H7 (cell line): ENCODE data around the gene DDX42. TPM values are rescaled to one million over a fixed set of nuclear protein-coding genes. Genes with fewer than 3 reads are reported as not detected.

ENCODE experiments used
- DNase-seq: peaks from one replicate; pipeline ENCODE4 v3.0.0; 2012
- H3K27me3 ChIP-seq: 2 replicates; pipeline ENCODE4 v1.6.0; 2011; ENCODE audit warnings: mild to moderate bottlenecking, low read length; ENCODE audit not compliant: control insufficient read depth, insufficient read depth
- H3K36me3 ChIP-seq: replicated peaks from 2 replicates; pipeline ENCODE4 v1.5.1; 2011; ENCODE audit warnings: low read length; ENCODE audit not compliant: control insufficient read depth, insufficient read depth
- H3K4me3 ChIP-seq: 2 replicates; pipeline ENCODE4 v1.5.1; 2011; ENCODE audit warnings: low read depth, mild to moderate bottlenecking, control low read depth, low read length, moderate library complexity; ENCODE audit not compliant: insufficient read depth
- total RNA-seq: library from RNA; depleted of rRNA; stranded (reverse); fragments of >200 nt; shearing (Covaris generic); gene quantifications from 2 replicates; pipeline ENCODE4 v1.2.3, GENCODE V29; 2014

The DDX42 gene
- total RNA-seq, 1 experiment from 2014 or later: 34.5 TPM

DNA sequence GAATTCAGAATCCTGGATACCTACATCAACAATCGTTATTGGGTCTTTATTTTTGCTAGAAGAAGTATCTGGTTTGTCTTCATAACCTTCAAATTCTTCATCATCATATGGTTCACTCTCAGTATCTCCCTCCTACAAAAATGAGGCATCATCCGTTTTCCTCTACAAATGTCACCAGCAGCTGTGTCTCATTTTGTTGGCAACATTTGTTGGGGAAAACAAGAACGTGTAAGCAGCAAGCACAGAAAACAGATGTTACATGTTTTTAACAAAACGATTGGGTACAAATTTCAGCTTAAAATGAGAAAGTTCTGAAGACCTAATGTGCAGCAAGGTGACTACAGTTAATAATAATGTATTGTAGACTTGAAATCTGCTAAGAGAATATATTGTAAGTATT lies 9.3 kb upstream of the DDX42 start:
- no peaks in the 10 kb centered on the region for H3K27me3 ChIP-seq
- DNase-seq: no peak
- no peak overlapping the region for H3K4me3 ChIP-seq
- peaks cover 19% of the 10 kb centered on the region for H3K36me3 ChIP-seq

DNA sequence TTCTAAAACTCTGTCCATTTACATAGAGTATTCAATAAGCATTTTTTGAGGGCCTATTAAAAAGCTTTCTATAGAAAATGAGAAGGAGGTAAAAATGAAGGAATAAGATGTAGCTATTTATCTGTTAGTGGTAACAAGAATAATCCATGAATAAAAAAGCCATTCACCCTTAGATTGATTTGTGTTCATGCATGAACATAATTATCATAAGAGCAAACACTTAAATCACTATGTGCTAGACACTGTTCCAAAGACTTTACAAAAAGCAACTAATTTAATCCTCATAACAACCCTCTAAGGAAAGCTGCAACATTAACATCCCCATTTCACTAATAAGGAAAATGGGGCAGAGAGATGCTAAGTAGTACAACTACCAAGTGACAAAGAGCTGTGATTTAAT lies 7.2 kb upstream of the DDX42 start:
- no peak for DNase-seq
- peaks cover 13% of the 10 kb centered on the region for H3K36me3 ChIP-seq
- H3K27me3 ChIP-seq: no peaks in the 10 kb centered on the region
- no peak overlapping the region for H3K4me3 ChIP-seq

DNA sequence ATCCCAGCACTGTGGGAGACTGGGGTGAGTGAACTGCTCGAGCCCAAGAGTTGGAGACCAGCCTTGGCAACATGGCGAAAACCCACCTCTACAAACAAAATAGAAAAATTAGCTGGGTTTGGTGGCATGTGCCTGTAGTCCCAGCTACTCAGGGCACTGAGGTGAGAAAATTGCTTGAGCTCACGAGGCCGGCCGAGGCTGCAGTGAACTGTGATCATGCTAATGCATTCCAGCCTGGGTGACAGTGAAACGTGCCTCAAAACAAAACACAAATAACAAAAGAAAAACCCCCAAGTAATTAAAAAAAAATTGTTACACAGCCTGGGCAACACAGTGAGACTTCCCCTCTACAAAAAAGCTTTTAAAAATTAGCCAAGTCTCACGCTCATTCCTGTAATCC lies 5.5 kb upstream of the DDX42 start:
- peaks cover 6% of the 10 kb centered on the region for H3K36me3 ChIP-seq
- H3K4me3 ChIP-seq: no peak overlapping the region
- H3K27me3 ChIP-seq: no peaks in the 10 kb centered on the region
- no peak for DNase-seq

DNA sequence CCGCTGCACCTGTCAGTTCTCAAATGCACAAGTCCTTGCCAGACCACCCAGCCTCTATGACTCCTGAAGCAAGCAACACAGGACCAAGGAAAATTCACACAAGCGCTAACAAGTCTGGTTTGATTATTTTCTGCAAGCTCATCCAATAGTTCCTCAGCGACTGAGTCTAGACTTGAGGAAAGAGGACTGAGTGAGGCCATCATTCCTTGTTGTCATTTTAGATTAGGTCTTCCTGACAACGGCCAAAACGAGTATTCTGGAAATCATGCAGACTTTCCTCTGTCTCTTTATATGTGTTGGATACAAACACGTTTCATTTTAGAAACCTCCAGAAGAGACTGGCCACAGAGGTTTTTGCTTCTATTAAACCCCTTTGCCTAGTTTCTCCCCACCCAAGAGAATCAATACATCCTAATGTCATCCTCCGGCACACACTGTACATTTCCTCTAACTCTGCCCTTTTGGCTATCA lies 1.1 kb upstream of the DDX42 start:
- DNase-seq: no peak
- H3K27me3 ChIP-seq: no peaks in the 10 kb centered on the region

DNA sequence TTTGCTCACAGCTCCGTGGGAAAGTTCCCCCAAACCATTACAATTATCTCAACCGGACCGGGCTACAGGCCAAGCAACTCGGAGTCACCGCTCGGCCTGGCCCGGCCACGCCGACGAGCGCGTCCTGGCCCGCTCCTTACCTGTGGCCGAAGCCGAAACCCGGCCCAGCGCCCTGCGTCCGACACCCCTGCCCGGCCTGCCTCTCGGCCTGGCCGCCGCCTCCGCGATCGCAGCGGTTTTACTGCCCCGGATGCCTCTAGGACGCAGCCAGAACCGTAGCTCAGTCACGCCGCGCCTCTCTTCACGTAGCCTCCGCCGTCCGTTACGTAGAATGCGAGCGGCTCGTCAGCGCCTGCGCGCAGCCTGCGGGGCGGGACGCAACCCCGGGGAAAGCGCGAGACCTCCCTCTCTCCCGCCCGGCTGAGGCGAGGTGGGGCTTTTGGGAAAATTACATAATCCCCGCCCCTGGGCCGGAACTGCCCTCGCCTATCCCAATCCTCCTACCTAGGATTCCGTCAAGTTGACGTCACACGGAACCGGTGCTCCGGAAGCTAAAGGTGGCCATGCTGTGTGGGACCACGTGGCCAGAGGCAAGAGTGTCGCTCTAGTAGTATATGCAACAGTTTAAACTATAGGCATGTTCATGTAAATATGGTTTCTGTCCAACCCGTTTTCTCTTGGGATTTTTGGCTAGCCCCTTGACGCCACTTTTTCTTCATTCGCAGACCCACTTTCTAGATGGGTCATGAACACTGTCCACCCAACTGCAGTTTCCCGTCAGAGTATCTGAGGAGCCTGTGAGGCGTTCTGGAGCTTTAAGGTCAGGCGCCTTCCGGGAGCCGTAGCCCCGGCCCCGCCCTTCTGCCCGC lies 464 bp upstream of the DDX42 start, which contains the start of gene CCDC47:
Gene CCDC47 (minus strand): TSS at position 326 of the 869 bp plus-strand sequence. CDS start 7,422 bp downstream, outside the sequence.
- peak; percentile 99 for DNase-seq
- H3K27me3 ChIP-seq: no peaks in the 10 kb centered on the region
- H3K36me3 ChIP-seq: peaks cover 5% of the 10 kb centered on the region
- peak within 1 kb of the TSS; percentile 91 for H3K4me3 ChIP-seq

More for the DNA sequence above, 1.1 kb upstream of the DDX42 start:
- peak overlapping the region; percentile 91 for H3K4me3 ChIP-seq
- peaks cover 5% of the 10 kb centered on the region for H3K36me3 ChIP-seq

DNA sequence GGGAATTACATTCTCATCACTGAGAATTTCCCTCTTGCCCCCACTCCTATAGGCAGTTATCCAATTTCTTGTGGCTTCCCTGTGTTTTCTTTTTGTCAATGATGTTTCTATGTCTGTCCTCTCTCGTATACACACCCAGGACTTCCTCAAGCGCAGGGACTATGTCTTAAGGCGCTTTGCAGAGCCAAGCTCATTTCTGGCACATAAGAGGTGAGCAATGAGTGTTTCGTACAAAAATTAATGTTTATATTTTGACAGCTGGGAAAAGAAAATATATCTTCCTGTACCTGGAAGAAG lies 947 bp downstream of the DDX42 start:
- peaks cover 5% of the 10 kb centered on the region for H3K36me3 ChIP-seq
- H3K4me3 ChIP-seq: peak overlapping the region; percentile 87
- no peak for DNase-seq
- H3K27me3 ChIP-seq: no peaks in the 10 kb centered on the region

DNA sequence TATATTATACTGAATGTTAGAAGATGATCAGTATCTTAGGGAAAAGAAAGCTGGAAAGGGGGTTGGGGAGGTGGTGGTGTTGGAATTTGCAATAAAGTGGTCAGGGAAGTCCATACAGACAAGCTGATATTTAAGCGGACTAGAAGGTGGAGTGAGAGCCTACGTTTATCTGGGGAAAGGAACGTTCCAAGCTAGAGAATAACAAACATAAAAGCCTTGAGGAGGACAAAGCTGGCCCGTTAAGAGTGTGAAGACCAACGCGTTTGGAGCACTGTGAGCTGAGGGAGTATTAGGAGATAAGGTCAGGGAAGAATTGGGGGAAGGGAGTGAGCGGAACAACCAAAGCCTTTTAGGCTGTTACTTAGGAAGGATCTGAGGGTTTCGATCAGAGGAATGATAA lies 1.4 kb downstream of the DDX42 start:
- DNase-seq: no peak
- Histone ChIP-seq H3K4me3 (peak overlapping the region; percentile 87), H3K27me3 (no peaks in the 10 kb centered on the region), H3K36me3 (peaks cover 5% of the 10 kb centered on the region)

DNA sequence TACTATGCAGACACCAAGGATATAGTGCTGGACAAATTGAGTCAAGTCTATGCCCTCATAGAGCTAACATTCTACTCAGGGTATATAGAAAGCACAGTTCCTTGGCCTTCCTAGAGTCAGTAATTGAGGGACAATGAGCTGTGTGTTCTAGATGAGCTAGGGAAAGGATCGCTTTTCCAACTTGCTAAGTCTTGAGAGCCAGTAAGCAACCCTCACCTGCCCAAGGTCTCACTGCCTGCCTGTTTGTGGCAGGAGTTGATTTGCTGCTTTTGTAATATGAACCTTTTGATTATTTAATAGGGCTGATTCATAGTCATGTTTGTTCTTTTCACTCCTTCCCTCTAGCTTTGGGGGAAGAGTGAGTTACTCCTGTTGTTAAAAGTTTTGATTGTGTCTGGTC lies 6.5 kb downstream of the DDX42 start:
- DNase-seq: no peak
- no peaks in the 10 kb centered on the region for H3K27me3 ChIP-seq
- no peak overlapping the region for H3K4me3 ChIP-seq
- H3K36me3 ChIP-seq: peaks cover 5% of the 10 kb centered on the region

DNA sequence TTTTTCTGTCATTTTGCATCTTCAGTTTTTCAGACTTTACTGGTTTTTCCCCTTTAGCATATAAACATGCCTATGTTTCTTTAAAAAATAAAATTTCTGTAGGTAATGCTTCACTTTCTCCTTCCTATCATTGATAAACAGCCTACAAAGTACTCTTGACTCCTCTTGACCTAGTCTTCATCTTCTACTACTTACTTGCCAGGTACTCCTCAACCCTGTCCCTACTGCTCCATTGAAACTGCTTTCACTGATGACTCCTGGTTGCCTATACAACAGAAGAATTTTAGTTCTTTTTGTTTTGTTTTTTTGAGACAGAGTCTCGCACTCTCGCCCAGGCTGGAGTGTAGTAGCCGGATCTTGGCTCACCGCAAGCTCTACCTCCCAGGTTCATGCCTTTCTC lies 7.0 kb downstream of the DDX42 start:
- peaks cover 5% of the 10 kb centered on the region for H3K36me3 ChIP-seq
- no peaks in the 10 kb centered on the region for H3K27me3 ChIP-seq
- DNase-seq: no peak
- no peak overlapping the region for H3K4me3 ChIP-seq

DNA sequence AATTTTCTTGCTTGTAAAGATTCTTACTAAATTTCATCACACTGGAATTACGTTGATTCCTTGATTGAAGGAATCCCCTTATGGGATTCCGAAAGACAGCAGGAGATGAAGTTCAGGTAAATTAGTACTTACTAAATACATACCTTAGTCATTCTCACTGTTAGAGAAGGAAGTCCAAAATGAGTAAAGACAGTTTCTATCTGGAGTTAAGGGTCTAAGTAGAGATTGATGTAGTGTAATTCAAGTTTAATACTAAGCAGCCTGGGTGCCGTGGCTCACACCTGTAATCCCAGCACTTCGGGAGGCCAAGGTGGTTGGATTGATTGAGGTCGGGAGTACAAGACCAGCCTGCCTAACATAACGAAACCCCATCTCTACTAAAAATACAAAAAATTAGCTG lies 9.6 kb downstream of the DDX42 start:
- no peak overlapping the region for H3K4me3 ChIP-seq
- H3K27me3 ChIP-seq: no peaks in the 10 kb centered on the region
- peaks cover 10% of the 10 kb centered on the region for H3K36me3 ChIP-seq
- no peak for DNase-seq

DNA sequence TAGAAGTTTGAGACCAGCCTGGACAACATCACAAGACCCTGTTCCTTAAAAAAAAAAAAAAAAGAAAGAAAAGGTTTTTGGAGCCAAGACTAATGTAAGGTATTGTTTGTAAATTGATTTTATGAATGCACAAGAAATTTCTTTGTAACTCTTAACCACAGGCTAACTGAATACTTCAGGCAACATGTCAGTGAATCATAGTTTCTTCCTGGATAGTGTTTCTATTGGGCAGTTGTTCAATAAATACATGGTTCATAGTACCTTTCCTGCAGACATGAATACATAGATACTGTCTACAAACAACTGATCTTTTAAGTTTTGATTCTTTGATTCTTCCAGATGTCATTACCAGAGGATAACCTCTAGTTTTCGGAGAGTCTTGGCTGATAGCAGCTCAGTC lies 11.6 kb downstream of the DDX42 start:
- no peak for DNase-seq
- peaks cover 18% of the 10 kb centered on the region for H3K36me3 ChIP-seq

DNA sequence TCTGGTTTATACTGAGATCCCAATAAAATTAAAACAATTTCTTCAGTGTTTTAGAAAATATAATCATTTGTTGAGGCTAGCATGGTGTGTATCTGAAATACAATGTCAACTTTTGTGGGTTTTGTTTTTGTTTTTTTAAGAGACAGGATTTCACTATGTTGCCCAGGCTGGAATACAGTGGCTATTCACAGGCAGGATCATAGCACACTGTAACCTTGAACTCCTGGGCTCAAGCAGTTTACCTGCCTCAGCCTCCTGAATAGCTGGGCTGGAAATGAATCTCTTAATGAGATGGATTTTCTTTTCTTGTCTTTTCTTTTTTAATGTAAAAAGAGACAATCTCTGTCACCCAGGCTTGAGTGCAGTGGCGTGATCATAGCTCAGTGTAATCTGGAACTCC lies 12.1 kb downstream of the DDX42 start:
- H3K4me3 ChIP-seq: no peak overlapping the region
- peaks cover 18% of the 10 kb centered on the region for H3K36me3 ChIP-seq
- no peaks in the 10 kb centered on the region for H3K27me3 ChIP-seq
- DNase-seq: no peak

More for the DNA sequence above, 11.6 kb downstream of the DDX42 start:
- Histone ChIP-seq H3K4me3 (no peak overlapping the region), H3K27me3 (no peaks in the 10 kb centered on the region)

DNA sequence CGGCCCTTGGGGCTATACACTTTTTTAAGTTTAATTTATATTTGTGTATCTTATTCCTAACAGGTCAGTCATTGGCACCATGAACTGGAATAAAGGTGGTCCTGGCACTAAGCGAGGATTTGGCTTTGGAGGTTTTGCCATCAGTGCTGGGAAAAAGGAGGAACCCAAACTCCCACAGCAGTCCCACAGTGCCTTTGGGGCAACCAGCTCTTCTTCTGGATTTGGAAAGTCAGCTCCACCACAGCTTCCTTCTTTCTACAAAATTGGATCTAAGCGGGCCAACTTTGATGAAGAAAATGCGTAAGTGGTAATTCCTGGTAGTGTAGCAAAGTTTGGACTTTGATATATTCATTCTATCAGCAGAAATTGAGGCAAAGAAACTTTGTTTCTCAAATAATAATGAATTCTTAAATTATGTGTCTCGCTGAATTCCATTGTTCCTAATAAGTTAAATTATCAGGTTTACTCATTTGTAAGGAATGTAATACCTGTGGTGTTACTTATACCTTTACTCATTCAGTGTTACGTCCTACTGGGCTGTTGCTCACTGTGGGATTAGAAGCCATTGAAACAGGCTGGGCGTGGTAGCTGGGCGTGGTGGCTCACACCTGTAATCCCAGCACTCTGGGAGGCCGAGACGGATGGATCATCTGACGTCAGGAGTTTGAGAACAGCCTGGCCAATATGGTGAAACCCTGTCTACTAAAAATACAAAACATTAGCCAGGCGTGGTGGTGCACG lies 13.2 kb downstream of the DDX42 start:
- H3K4me3 ChIP-seq: no peak overlapping the region
- no peak for DNase-seq
- peaks cover 18% of the 10 kb centered on the region for H3K36me3 ChIP-seq
- no peaks in the 10 kb centered on the region for H3K27me3 ChIP-seq

DNA sequence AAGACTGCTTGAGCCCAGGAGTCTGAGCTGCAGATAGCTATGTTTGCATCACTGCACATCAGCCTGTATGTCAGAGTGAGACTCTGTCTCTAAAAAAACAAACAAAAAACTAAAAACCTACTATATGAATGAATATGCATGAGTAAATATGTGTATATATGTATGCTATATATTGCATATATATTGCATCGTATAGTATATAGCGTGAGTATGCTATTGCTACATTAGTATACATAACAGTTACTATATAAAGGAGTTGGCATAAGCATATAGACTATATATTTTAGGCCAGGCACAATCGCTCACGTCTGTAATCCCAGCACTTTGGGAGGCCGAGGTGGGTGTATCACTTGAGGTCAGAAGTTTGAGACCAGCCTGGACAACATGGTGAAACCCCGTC lies 16.1 kb downstream of the DDX42 start:
- H3K27me3 ChIP-seq: no peaks in the 10 kb centered on the region
- H3K4me3 ChIP-seq: no peak overlapping the region
- peaks cover 27% of the 10 kb centered on the region for H3K36me3 ChIP-seq
- DNase-seq: no peak
